HEK293T (cell line): ENCODE data around the gene DNAH17.

Experiments used
- ARNT ChIP-seq: fragments of 450-650 bp; IDR thresholded peaks from 2 replicates; pipeline ENCODE4 v1.6.1; 2017; ENCODE audit warnings: mild to moderate bottlenecking
- BHLHE40 ChIP-seq: fragments of 450-650 bp; IDR thresholded peaks from 2 replicates; pipeline ENCODE4 v1.6.1; 2016; ENCODE audit warnings: mild to moderate bottlenecking, moderate library complexity, borderline replicate concordance
- CTBP1 ChIP-seq: fragments of 450-650 bp; IDR thresholded peaks from 2 replicates; pipeline ENCODE4 v1.6.1; 2016; ENCODE audit warnings: borderline replicate concordance
- ELF4 ChIP-seq: fragments of 450-650 bp; IDR thresholded peaks from 2 replicates; pipeline ENCODE4 v1.6.1; 2017; ENCODE audit warnings: antibody characterized with exemption
- FOXA1 ChIP-seq: fragments of 450-650 bp; IDR thresholded peaks from 2 replicates; pipeline ENCODE4 v1.6.1; 2016; ENCODE audit warnings: mild to moderate bottlenecking
- FOXK2 ChIP-seq: fragments of 450-650 bp; IDR thresholded peaks from 2 replicates; pipeline ENCODE4 v1.6.1; 2016; ENCODE audit warnings: mild to moderate bottlenecking
- FOXM1 ChIP-seq: fragments of 450-650 bp; IDR thresholded peaks from 2 replicates; pipeline ENCODE4 v1.6.1; 2017; ENCODE audit warnings: mild to moderate bottlenecking, borderline replicate concordance
- HDGF ChIP-seq: fragments of 450-650 bp; IDR thresholded peaks from 2 replicates; pipeline ENCODE4 v1.6.1; 2017; ENCODE audit warnings: antibody characterized with exemption, borderline replicate concordance
- L3MBTL2 ChIP-seq: fragments of 450-650 bp; conservative IDR thresholded peaks from 2 replicates; pipeline ENCODE4 v1.6.1; 2016; ENCODE audit warnings: mild to moderate bottlenecking
- NFRKB ChIP-seq: fragments of 450-650 bp; IDR thresholded peaks from 2 replicates; pipeline ENCODE4 v1.6.1; 2016; ENCODE audit warnings: mild to moderate bottlenecking, moderate library complexity
- PKNOX1 ChIP-seq: fragments of 450-650 bp; IDR thresholded peaks from 2 replicates; pipeline ENCODE4 v1.6.1; 2016
- SP1 ChIP-seq: fragments of 450-650 bp; IDR thresholded peaks from 2 replicates; pipeline ENCODE4 v1.6.1; 2017
- SUZ12 ChIP-seq: fragments of 450-650 bp; IDR thresholded peaks from 2 replicates; pipeline ENCODE4 v1.6.1; 2016; ENCODE audit warnings: mild to moderate bottlenecking
- TARDBP ChIP-seq: fragments of 450-650 bp; IDR thresholded peaks from 2 replicates; pipeline ENCODE4 v1.6.1; 2016

GRCh38 chr17:78605886-78606285 lies 28.7 kb upstream of the DNAH17 start:
- TF ChIP-seq SP1 (no peak), FOXM1 (no peak), FOXK2 (no peak), ELF4 (no peak), PKNOX1 (no peak), HDGF (no peak), FOXA1 (no peak), CTBP1 (no peak), ARNT (no peak), NFRKB (no peak), BHLHE40 (no peak), TARDBP (no peak), SUZ12 (no peak), L3MBTL2 (no peak)
